ENCODE measurements around the gene GPX4.

GPX4 gene

DNA sequence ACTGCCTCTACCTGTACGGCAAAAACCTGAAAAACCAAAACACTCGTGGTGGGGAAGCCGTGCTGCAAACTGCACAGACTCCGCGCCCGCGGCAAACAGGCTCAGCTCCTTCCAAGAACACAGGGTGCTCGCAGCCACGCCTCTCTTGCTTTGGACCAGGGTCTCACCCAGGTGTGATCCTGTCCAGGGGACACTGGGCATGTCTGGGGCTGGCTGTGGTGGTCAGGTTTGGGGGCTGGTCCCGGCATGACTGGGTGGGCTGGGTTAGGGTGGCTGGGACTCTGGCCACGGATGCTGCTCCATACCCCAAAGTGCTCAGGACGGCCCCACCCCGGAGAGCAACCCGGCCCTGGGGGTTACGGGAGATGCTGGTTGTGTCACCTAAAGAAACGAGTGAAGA lies 13.9 kb downstream of the GPX4 start:
- no peak for DNase-seq (ENCODE audit: extremely low read depth, low read depth)
- TF ChIP-seq, protein P1, sequence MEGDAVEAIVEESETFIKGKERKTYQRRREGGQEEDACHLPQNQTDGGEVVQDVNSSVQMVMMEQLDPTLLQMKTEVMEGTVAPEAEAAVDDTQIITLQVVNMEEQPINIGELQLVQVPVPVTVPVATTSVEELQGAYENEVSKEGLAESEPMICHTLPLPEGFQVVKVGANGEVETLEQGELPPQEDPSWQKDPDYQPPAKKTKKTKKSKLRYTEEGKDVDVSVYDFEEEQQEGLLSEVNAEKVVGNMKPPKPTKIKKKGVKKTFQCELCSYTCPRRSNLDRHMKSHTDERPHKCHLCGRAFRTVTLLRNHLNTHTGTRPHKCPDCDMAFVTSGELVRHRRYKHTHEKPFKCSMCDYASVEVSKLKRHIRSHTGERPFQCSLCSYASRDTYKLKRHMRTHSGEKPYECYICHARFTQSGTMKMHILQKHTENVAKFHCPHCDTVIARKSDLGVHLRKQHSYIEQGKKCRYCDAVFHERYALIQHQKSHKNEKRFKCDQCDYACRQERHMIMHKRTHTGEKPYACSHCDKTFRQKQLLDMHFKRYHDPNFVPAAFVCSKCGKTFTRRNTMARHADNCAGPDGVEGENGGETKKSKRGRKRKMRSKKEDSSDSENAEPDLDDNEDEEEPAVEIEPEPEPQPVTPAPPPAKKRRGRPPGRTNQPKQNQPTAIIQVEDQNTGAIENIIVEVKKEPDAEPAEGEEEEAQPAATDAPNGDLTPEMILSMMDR (IDR thresholded peaks at IDR 0.05; ENCODE audit: low read depth, low read length), result no peak

DNA sequence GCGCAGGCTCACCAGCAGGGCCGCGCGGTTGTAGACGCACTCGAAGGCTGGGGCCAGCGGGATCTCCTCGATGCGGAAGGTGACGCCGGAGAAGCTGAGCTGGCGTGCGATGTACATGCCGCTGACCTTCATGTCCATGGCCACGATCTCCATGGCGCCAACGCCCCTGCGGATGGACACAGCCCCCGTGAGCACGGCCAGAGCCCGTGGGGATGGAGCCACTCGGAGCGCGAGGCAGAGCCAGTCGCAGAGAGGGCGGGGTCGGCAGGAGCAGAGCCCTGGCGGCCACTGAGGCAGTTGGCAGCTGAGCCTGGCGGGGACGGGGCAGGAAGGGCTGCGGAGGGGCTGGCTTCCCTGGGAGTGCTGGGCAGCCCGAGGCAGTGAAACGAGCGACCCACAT lies 15.2 kb downstream of the GPX4 start:
- TF ChIP-seq, protein P1 (IDR thresholded peaks at IDR 0.05; ENCODE audit: low read depth, low read length), result no peak
- no peak for DNase-seq (ENCODE audit: extremely low read depth, low read depth)

DNA sequence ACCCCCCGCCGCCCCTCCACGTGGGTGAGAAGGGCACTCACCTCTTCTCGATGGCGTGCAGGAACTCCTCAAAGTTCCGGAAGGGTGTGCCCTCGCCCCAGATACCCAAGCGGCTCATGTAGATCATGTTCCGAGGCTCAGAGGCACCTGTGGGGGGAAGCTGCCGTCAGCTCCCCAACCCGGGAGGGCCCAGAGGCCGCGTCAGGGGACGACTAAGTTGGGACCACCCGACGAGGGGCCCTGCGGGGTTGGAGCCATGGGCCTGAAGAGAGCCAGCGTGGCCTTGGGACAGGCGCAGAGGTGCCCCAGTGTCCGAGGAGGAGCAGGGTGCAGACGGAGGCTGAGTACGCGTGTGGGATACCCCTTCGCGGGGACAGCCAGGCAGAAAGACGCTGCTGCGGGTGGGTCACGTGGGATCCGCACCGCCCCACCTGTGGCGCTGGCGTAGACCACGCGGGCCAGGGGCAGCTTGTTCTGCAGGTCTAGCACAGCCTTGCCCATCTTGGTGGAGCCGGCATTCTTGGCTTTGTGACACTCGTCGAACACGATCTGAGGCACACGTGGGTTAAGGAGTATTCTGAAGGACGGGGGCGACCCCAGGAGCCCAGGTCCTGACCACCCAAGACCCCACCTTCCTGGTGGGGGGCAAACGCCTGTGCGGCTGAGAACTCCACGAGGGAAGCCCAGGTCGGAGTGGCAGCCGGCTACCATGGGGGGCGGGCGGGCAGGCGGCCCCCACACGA lies 15.9 kb downstream of the GPX4 start:
- TF ChIP-seq, protein P1 (IDR thresholded peaks at IDR 0.05; ENCODE audit: low read depth, low read length), result no peak
- no peak for DNase-seq (ENCODE audit: extremely low read depth, low read depth)

DNA sequence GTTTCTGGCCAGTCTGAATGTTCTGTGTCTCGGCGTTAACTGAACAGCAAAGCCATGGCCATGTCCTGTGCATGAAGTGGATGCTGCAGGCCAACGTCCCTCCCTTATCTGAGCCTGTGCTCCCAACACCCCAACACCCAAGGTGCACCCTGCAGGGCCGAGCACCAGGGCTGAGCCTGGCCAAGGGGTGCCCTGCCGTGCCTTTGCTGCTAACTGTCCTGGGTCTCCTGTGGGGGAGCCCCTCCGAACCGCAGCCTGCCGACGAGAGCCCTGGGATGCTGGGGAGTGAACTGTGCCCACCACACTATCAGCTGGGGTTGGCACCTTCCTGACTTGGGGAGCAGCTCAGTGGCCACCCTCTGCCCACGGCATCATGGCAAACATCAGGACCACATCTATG lies 17.6 kb downstream of the GPX4 start:
- TF ChIP-seq, protein P1 (IDR thresholded peaks at IDR 0.05; ENCODE audit: low read depth, low read length), result no peak

DNA sequence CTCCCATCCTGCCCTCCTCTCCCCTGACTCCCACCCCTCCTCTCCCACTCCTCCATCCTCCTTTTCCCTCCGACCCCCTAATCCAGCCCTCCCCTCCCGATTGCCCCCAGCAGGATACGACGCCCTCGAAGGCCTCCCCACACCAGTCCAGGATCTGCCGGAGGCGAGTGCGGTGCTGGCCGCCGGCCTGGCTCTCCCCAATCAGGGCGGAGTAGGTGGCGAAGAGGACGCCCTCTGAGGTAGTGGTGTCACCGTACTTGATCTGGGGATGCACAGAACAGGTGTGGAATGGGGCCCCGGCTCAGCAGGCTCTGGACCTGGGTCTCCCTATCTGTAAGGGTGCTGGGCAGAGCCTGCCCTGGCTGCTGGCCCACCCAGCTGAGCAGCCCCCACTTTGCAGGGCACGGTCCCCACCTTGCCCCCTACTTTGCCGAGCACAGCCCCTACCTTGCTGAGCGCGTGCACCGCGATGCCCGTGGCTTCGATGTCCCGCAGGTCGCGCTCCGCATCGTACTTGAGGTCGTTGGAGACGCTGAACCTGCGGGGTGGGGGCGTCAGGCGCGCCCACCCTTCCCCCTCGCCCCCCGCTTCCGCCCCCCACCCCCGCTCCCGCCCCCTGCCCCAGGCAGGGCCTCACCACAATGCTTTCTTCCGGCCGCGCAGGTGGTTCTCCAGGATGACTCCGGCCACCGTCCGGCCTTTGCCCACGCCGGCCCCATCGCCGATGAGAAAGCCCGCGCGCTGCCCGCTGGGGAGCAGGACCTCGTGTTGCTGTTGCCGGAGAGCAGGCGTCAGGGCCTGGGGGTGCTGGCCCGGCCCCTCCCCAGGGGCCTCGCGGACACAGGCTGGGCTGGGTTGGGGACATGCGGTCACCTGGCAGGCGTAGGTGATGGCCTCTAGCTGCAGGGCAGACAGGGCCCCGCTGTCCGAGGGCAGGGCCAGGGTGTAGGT lies 18.5 kb downstream of the GPX4 start:
- no peak for DNase-seq (ENCODE audit: extremely low read depth, low read depth)
- TF ChIP-seq, protein P1 (IDR thresholded peaks at IDR 0.05; ENCODE audit: low read depth, low read length), result no peak

More for the DNA sequence above, 17.6 kb downstream of the GPX4 start:
- DNase-seq (ENCODE audit: extremely low read depth, low read depth), result no peak

DNA sequence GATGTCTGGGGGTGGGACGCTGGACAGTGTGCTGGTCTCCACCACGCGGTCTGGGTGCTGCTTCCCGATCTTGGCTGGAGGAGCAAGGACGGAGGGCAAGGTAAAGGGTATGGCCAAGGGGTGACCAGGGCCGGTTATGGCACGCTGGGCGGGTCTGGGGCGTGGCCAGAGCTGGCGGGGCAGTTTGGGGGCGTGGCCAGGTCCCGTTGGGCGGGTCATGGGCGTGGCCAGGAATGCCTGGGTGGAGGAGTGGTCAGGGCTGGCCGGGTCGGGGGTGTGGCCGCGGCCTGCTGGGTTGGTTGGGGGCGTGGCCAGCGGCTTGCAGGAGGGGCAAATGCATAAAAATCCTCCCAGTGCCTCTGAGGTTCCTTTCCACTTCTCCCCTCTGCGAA lies 19.2 kb downstream of the GPX4 start:
- TF ChIP-seq, protein P1 (IDR thresholded peaks at IDR 0.05; ENCODE audit: low read depth, low read length), result no peak
- DNase-seq (ENCODE audit: extremely low read depth, low read depth), result peak; percentile 60

DNA sequence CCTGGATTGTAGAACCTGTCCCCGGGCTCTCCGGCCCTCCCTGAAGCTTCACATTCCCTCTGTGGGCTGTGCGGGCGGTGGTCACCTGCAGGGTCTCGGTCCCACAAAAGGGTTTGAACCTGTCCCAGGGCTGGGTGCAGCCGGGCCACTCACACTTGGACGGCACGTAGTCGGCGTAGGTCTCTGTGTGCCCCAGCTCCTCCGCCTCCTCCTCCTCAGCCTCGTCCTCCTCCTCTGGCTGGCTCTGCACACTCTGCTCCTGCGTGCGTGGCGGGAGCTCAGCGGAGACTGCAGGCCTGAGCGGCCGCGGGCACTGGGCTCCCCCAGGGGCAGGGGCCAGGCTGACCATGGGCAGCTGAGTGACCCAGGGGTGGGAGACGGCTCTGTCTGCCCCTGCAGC lies 19.6 kb downstream of the GPX4 start:
- TF ChIP-seq, protein P1 (IDR thresholded peaks at IDR 0.05; ENCODE audit: low read depth, low read length), result no peak

More for the DNA sequence above, 19.6 kb downstream of the GPX4 start:
- DNase-seq (ENCODE audit: extremely low read depth, low read depth), result no peak
